Neural progenitor cell (in vitro differentiated cells): ENCODE data around the gene ZNF664. TPM values are rescaled to one million over a fixed set of nuclear protein-coding genes. Genes with fewer than 3 reads are reported as not detected.

ENCODE experiments used
- DNase-seq: peaks from one replicate; pipeline ENCODE4 v3.0.0-alpha.2; 2016; ENCODE audit warnings: low spot score
- H2AFZ ChIP-seq: fragments of 200-600 bp; sonication (generic); replicated peaks from 2 replicates; pipeline ENCODE4 v1.6.1; 2016; ENCODE audit warnings: antibody characterized with exemption
- H3F3A ChIP-seq: fragments of 200-600 bp; sonication (generic); 2 replicates; pipeline ENCODE4 v1.6.1; 2016; ENCODE audit warnings: antibody characterized with exemption, low read depth
- H3K27ac ChIP-seq: fragments of 200-600 bp; sonication (generic); 2 replicates; pipeline ENCODE4 v1.5.1; 2016; ENCODE audit warnings: mild to moderate bottlenecking
- H3K27me3 ChIP-seq: fragments of 200-600 bp; sonication (generic); 2 replicates; pipeline ENCODE4 v1.6.1; 2016; ENCODE audit warnings: mild to moderate bottlenecking, moderate library complexity
- H3K36me3 ChIP-seq: fragments of 200-600 bp; sonication (generic); 2 replicates; pipeline ENCODE4 v1.5.1; 2016
- H3K4me1 ChIP-seq: fragments of 200-600 bp; sonication (generic); 2 replicates; pipeline ENCODE4 v1.6.1; 2016; ENCODE audit warnings: mixed run types
- H3K4me2 ChIP-seq: fragments of 200-600 bp; sonication (generic); 2 replicates; pipeline ENCODE4 v1.6.1; 2016
- H3K4me3 ChIP-seq: fragments of 200-600 bp; sonication (generic); 2 replicates; pipeline ENCODE4 v1.5.1; 2016
- H3K79me2 ChIP-seq: fragments of 200-600 bp; sonication (generic); 2 replicates; pipeline ENCODE4 v1.6.1; 2016; ENCODE audit warnings: low read depth
- H3K9ac ChIP-seq: fragments of 200-600 bp; sonication (generic); 2 replicates; pipeline ENCODE4 v1.6.1; 2016
- H3K9me3 ChIP-seq: fragments of 200-600 bp; sonication (generic); 2 replicates; pipeline ENCODE4 v1.5.1; 2016; ENCODE audit warnings: low read depth
- H4K20me1 ChIP-seq: fragments of 200-600 bp; sonication (generic); 2 replicates; pipeline ENCODE4 v1.6.1; 2016; ENCODE audit warnings: low read depth
- H3K27ac Mint-ChIP-seq: 3 replicates; pipeline ENCODE4 v1.8.0; 2021; ENCODE audit warnings: mixed read lengths
- H3K27me3 Mint-ChIP-seq: 2 replicates; pipeline ENCODE4 v1.8.0; 2022; ENCODE audit warnings: low read depth, mild to moderate bottlenecking, inconsistent platforms, moderate library complexity, mixed read lengths; ENCODE audit not compliant: insufficient read depth
- H3K36me3 Mint-ChIP-seq: 3 replicates; pipeline ENCODE4 v1.8.0; 2021; ENCODE audit warnings: mixed read lengths
- H3K4me1 Mint-ChIP-seq: 3 replicates; pipeline ENCODE4 v1.8.0; 2021; ENCODE audit warnings: mixed read lengths
- H3K4me3 Mint-ChIP-seq: 3 replicates; pipeline ENCODE4 v1.8.0; 2021; ENCODE audit warnings: mild to moderate bottlenecking, moderate library complexity, mixed read lengths
- H3K9me3 Mint-ChIP-seq: 3 replicates; pipeline ENCODE4 v1.8.0; 2020; ENCODE audit warnings: mixed read lengths
- EZH2 ChIP-seq: fragments of 200-600 bp; sonication (generic); IDR thresholded peaks from 2 replicates; pipeline ENCODE4 v1.6.1; 2017; ENCODE audit warnings: antibody characterized with exemption, mild to moderate bottlenecking, moderate library complexity
- small RNA-seq: library from RNA; depleted of rRNA; stranded (forward); fragments of <200 nt; gene quantifications from one replicate; pipeline ENCODE3, GENCODE V24; 2015
- total RNA-seq: library from RNA; depleted of rRNA; stranded (reverse); fragments of >200 nt; gene quantifications from 2 replicates; pipeline ENCODE4 v1.2.3, GENCODE V29; 2015; ENCODE audit warnings: low replicate concordance

The ZNF664 gene
- total RNA-seq, 1 donor from 2014 or later, result 172 TPM

DNA sequence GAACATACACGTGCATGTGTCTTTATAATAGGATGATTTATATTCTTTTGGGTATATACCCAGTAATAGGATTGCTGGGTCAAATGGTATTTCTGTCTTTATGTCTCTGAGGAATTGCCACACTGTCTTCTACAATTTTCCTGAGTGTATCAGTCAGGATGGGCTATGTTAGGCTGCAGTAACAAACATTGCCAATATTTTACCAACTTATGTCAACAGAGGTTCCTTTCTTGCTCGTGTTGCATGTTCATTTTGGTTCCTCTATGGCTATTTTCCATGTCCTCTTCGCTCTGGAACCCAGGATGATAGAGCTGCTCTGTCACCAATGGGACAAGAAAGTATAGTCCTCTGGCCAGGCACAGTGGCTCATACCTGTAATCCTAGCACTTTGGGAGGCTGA, 86.7 kb downstream of the ZNF664 start:
- Histone ChIP-seq H2AFZ (no peak overlapping the region), H3K4me1 (no peaks in the 10 kb centered on the region), H3K9me3 (no peaks in the 10 kb centered on the region), H3K9ac (no peak overlapping the region), H3K27ac (no peak overlapping the region), H3K4me2 (no peak overlapping the region), H3K27me3 (no peaks in the 10 kb centered on the region), H3F3A (no peaks in the 10 kb centered on the region), H3K36me3 (no peaks in the 10 kb centered on the region), H3K79me2 (no peaks in the 10 kb centered on the region), H4K20me1 (no peaks in the 10 kb centered on the region), H3K4me3 (no peak overlapping the region)
- no peak for DNase-seq
- TF ChIP-seq EZH2, result no peak
- Mint-ChIP-seq H3K9me3 (peaks cover 8% of the 10 kb centered on the region), H3K27me3 (no peaks in the 10 kb centered on the region), H3K4me3 (no peak overlapping the region), H3K36me3 (no peaks in the 10 kb centered on the region), H3K4me1 (no peaks in the 10 kb centered on the region), H3K27ac (no peak overlapping the region)

Small RNAs within 50 kb of the gene (small RNA-seq; reads per million reads assigned to genes)
- not detected for gene AC068790.4
- not detected for gene AC068790.6

Other genes with a start within 250 kb of the ZNF664 start
- gene DNAH10, start 210.9 kb upstream of the ZNF664 start, total RNA-seq, result 0.26 and 0.31 TPM in 2 replicates
- 4.8 and 10.5 TPM in 2 replicates for gene CCDC92, start 384 bp upstream of the ZNF664 start, total RNA-seq